ENCODE measurements around the gene TRIM33.

DNA sequence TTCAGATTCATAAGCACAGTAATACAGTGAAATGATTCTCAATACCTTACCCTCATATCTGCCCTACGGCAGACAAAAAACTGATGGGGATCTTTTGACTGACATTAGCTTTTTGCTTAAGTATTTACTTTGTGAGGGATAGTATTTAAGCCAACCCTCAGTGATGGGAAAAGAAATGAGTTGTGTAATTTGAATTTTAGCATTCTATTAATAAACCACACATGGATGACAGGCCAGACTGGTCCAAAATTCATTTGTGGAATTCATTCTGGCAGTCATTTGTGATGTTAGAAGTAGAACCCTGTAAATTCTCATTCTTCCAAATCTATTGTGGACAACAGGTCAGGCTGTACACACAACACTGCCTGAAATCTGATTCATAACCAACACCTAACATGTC lies 14.9 kb downstream of the TRIM33 start:
- TF ChIP-seq EZH2phosphoT487 (IDR thresholded peaks at IDR 0.05; ENCODE audit: insufficient read depth, low read depth): no peak
- TF ChIP-seq EZH2 (IDR thresholded peaks at IDR 0.05; ENCODE audit: insufficient read depth, poor library complexity, severe bottlenecking): no peak

All from GM23248 (cell line).